ENCODE data around the gene PCOLCE2.

PCOLCE2 gene

DNA sequence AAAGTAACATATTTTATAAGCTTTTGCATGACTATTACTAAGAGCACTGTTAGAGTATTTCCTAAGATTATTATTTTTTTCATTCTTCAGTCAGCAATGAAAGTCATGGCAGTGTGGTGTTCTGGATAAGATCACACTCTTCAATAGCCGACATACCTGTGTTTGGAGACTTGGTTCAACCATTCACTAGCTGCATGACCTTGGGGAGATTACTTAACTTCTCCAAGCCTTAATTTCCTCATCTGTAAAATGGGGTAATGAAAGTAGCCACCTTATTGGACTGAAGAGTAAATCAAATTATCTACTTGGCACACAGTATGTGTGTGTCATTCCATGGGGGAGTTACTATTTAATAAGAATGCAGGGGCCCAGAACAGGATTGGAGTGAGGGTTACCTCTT, 24.5 kb upstream of the PCOLCE2 start:
- DNase-seq (no peak), ATAC-seq (ENCODE audit: insufficient read depth, low read depth) (no peak)
- no peak for TF ChIP-seq CTCF (IDR thresholded peaks at IDR 0.05; ENCODE audit: borderline replicate concordance, extremely low read depth, low read length, poor library complexity, severe bottlenecking)
- no peak for TF ChIP-seq EZH2 (IDR thresholded peaks at IDR 0.05; ENCODE audit: borderline replicate concordance, low read depth, low read length, severe bottlenecking)
- Histone ChIP-seq H3K36me3 (ENCODE audit: insufficient read depth, low read length) (no peaks in the 10 kb centered on the region), H3K9me3 (ENCODE audit: insufficient read depth, low read length, severe bottlenecking) (no peaks in the 10 kb centered on the region), H2AFZ (ENCODE audit: low read depth, low read length) (no peak overlapping the region), H4K20me1 (ENCODE audit: insufficient read depth, low read length) (no peaks in the 10 kb centered on the region), H3K9ac (ENCODE audit: low read depth, low read length) (no peak overlapping the region), H3K27me3 (ENCODE audit: insufficient read depth, low read length, poor library complexity) (peaks cover 5% of the 10 kb centered on the region), H3K27ac (ENCODE audit: low read length) (no peak overlapping the region), H3K4me2 (ENCODE audit: insufficient read depth, low read length) (no peak overlapping the region), H3K4me3 (ENCODE audit: low read depth in 1 of 2, low read length in 2 of 2) (no peak overlapping the region), H3K79me2 (ENCODE audit: insufficient read depth, low read length) (no peaks in the 10 kb centered on the region), H3K4me1 (ENCODE audit: insufficient read depth, low read length) (no peaks in the 10 kb centered on the region)

GRCh38 chr3:142912402-142913172, 23.7 kb upstream of the PCOLCE2 start:
- no peak overlapping the region for H3K9ac ChIP-seq (ENCODE audit: low read depth, low read length)
- DNase-seq (no peak), ATAC-seq (ENCODE audit: insufficient read depth, low read depth) (no peak)
- H4K20me1 ChIP-seq (ENCODE audit: insufficient read depth, low read length), result no peaks in the 10 kb centered on the region
- H3K36me3 ChIP-seq (ENCODE audit: insufficient read depth, low read length), result no peaks in the 10 kb centered on the region
- H3K9me3 ChIP-seq (ENCODE audit: insufficient read depth, low read length, severe bottlenecking), result no peaks in the 10 kb centered on the region
- H3K27ac ChIP-seq (ENCODE audit: low read length), result no peak overlapping the region
- no peak for TF ChIP-seq EZH2 (IDR thresholded peaks at IDR 0.05; ENCODE audit: borderline replicate concordance, low read depth, low read length, severe bottlenecking)
- H2AFZ ChIP-seq (ENCODE audit: low read depth, low read length), result no peak overlapping the region
- no peak overlapping the region for H3K4me3 ChIP-seq (ENCODE audit: low read depth in 1 of 2, low read length in 2 of 2)
- H3K4me1 ChIP-seq (ENCODE audit: insufficient read depth, low read length), result no peaks in the 10 kb centered on the region
- H3K79me2 ChIP-seq (ENCODE audit: insufficient read depth, low read length), result no peaks in the 10 kb centered on the region
- peaks cover 12% of the 10 kb centered on the region for H3K27me3 ChIP-seq (ENCODE audit: insufficient read depth, low read length, poor library complexity)
- H3K4me2 ChIP-seq (ENCODE audit: insufficient read depth, low read length), result no peak overlapping the region

GRCh38 chr3:142910280-142910679, 21.4 kb upstream of the PCOLCE2 start:
- Histone ChIP-seq H3K4me2 (ENCODE audit: insufficient read depth, low read length) (no peak overlapping the region), H3K27ac (ENCODE audit: low read length) (no peak overlapping the region), H3K79me2 (ENCODE audit: insufficient read depth, low read length) (no peaks in the 10 kb centered on the region), H3K27me3 (ENCODE audit: insufficient read depth, low read length, poor library complexity) (peaks cover 12% of the 10 kb centered on the region), H3K4me1 (ENCODE audit: insufficient read depth, low read length) (no peaks in the 10 kb centered on the region), H3K36me3 (ENCODE audit: insufficient read depth, low read length) (no peaks in the 10 kb centered on the region), H4K20me1 (ENCODE audit: insufficient read depth, low read length) (no peaks in the 10 kb centered on the region), H3K4me3 (ENCODE audit: low read depth in 1 of 2, low read length in 2 of 2) (no peak overlapping the region), H2AFZ (ENCODE audit: low read depth, low read length) (no peak overlapping the region), H3K9ac (ENCODE audit: low read depth, low read length) (no peak overlapping the region), H3K9me3 (ENCODE audit: insufficient read depth, low read length, severe bottlenecking) (no peaks in the 10 kb centered on the region)
- TF ChIP-seq EZH2 (IDR thresholded peaks at IDR 0.05; ENCODE audit: borderline replicate concordance, low read depth, low read length, severe bottlenecking) (no peak), CTCF (IDR thresholded peaks at IDR 0.05; ENCODE audit: borderline replicate concordance, extremely low read depth, low read length, poor library complexity, severe bottlenecking) (no peak)
- ATAC-seq (ENCODE audit: insufficient read depth, low read depth) (no peak), DNase-seq (no peak)

DNA sequence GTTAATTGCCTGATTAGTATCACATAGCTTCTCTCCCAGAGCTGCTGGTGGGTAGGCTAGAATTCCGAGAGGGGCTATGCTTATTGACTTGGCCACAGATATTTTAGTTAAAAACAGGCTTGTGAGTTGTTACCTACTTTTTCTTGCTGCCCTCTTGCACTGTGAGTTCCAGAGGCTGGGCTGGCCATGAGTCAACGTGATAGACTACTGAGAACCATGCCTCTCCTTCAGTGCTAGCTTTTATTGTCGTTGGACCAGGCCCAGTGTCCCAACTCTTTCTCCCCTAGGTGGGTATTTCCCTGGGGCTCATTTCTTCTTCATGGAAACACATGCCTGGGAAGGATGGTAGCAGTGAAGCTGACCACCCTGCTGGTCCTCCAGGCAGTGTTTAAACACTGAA, 20.4 kb upstream of the PCOLCE2 start:
- H3K4me2 ChIP-seq (ENCODE audit: insufficient read depth, low read length), result no peak overlapping the region
- no peaks in the 10 kb centered on the region for H4K20me1 ChIP-seq (ENCODE audit: insufficient read depth, low read length)
- no peak overlapping the region for H2AFZ ChIP-seq (ENCODE audit: low read depth, low read length)
- DNase-seq (no peak), ATAC-seq (ENCODE audit: insufficient read depth, low read depth) (no peak)
- no peaks in the 10 kb centered on the region for H3K36me3 ChIP-seq (ENCODE audit: insufficient read depth, low read length)
- H3K9ac ChIP-seq (ENCODE audit: low read depth, low read length), result no peak overlapping the region
- H3K79me2 ChIP-seq (ENCODE audit: insufficient read depth, low read length), result no peaks in the 10 kb centered on the region
- H3K4me1 ChIP-seq (ENCODE audit: insufficient read depth, low read length), result no peaks in the 10 kb centered on the region
- H3K9me3 ChIP-seq (ENCODE audit: insufficient read depth, low read length, severe bottlenecking), result no peaks in the 10 kb centered on the region
- peaks cover 12% of the 10 kb centered on the region for H3K27me3 ChIP-seq (ENCODE audit: insufficient read depth, low read length, poor library complexity)
- no peak overlapping the region for H3K27ac ChIP-seq (ENCODE audit: low read length)
- no peak overlapping the region for H3K4me3 ChIP-seq (ENCODE audit: low read depth in 1 of 2, low read length in 2 of 2)
- no peak for TF ChIP-seq CTCF (IDR thresholded peaks at IDR 0.05; ENCODE audit: borderline replicate concordance, extremely low read depth, low read length, poor library complexity, severe bottlenecking)
- TF ChIP-seq EZH2 (IDR thresholded peaks at IDR 0.05; ENCODE audit: borderline replicate concordance, low read depth, low read length, severe bottlenecking), result no peak
